Neuron (in vitro differentiated cells): ENCODE results near the gene DNAJC1.
"Not testable (repeated sequence)": the region's sequence is repeated elsewhere in the genome, so short reads cannot be mapped to it uniquely, and the experiment has no call there.

ENCODE experiments used
- H2AFZ ChIP-seq: one replicate; pipeline ENCODE4 v1.6.1; 2013; ENCODE audit warnings: low read depth, mild to moderate bottlenecking, inconsistent platforms, low read length, moderate library complexity
- H3K27me3 ChIP-seq: one replicate; pipeline ENCODE4 v1.6.1; 2013; ENCODE audit warnings: low read length; ENCODE audit not compliant: insufficient read depth
- H3K36me3 ChIP-seq: one replicate; pipeline ENCODE4 v1.6.1; 2013; ENCODE audit warnings: low read length; ENCODE audit not compliant: insufficient read depth
- H3K4me1 ChIP-seq: one replicate; pipeline ENCODE4 v1.6.1; 2013; ENCODE audit warnings: low read length; ENCODE audit not compliant: insufficient read depth
- H3K4me3 ChIP-seq: 2 replicates; pipeline ENCODE4 v1.5.1; 2013; ENCODE audit warnings: mild to moderate bottlenecking, low read length, moderate library complexity
- H3K9me3 ChIP-seq: one replicate; pipeline ENCODE4 v1.6.1; 2013; ENCODE audit warnings: low read length

DNAJC1 gene

GRCh38 chr10:21860718-21861117 lies 142.8 kb downstream of the DNAJC1 start:
- Histone ChIP-seq H3K27me3 (no peaks in the 10 kb centered on the region), H3K9me3 (no peaks in the 10 kb centered on the region), H3K36me3 (no peaks in the 10 kb centered on the region), H2AFZ (no peak overlapping the region), H3K4me3 (no peak overlapping the region), H3K4me1 (no peaks in the 10 kb centered on the region)

DNA sequence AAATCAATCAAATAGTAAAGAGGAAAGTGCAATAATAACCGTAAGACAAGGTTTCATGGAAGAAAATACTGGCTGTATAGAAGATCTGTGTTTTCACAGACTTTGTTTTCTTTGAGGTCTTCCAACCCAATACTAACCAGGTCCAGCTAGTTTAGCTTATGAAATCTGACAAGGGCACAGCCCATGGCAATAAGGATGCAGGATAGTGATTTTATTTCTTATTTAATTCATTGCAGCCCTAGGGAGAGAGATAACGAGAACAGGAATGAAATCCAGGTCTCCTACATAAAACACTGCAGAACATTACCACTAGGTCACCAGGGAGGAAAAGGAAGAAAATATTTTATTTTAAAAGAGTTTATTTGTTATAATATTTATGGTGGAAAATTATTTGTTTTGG lies 145.1 kb downstream of the DNAJC1 start:
- H3K27me3 ChIP-seq = no peaks in the 10 kb centered on the region
- H3K36me3 ChIP-seq = no peaks in the 10 kb centered on the region
- no peak overlapping the region for H2AFZ ChIP-seq
- no peaks in the 10 kb centered on the region for H3K9me3 ChIP-seq
- no peaks in the 10 kb centered on the region for H3K4me1 ChIP-seq
- no peak overlapping the region for H3K4me3 ChIP-seq

DNA sequence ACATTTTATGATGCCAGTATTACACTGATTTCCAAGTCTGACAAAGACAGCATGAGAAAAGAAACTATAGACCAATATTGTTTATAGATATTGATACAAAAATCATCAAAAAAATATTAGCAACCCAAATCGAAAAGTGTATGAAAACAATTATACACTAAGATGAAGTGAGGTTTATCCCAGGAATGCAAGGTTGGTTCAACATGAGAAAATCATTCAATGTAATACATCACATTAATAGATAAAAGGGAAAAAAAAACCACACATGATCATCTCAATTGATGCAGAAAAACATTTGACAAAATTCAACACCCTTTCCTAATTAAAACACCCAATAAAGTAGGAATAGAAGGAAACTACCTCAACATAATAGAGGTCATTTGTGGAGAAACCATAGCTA lies 153.9 kb downstream of the DNAJC1 start:
- Histone ChIP-seq H3K27me3 (no peaks in the 10 kb centered on the region), H2AFZ (no peak overlapping the region), H3K4me3 (no peak overlapping the region), H3K9me3 (peaks cover 9% of the 10 kb centered on the region), H3K36me3 (no peaks in the 10 kb centered on the region), H3K4me1 (no peaks in the 10 kb centered on the region)

- no peaks in the 10 kb centered on the region for H3K27me3 ChIP-seq
- no peaks in the 10 kb centered on the region for H3K4me1 ChIP-seq
- H2AFZ ChIP-seq = no peak overlapping the region
- H3K36me3 ChIP-seq = peaks cover 2% of the 10 kb centered on the region
- peaks cover 2% of the 10 kb centered on the region for H3K9me3 ChIP-seq
- no peak overlapping the region for H3K4me3 ChIP-seq
Observed at GRCh38 chr10:21843645-21844044, 159.9 kb downstream of the DNAJC1 start.

- not testable (repeated sequence) for H3K9me3 ChIP-seq, H3K4me1 ChIP-seq, H3K27me3 ChIP-seq, H3K4me3 ChIP-seq, H2AFZ ChIP-seq, H3K36me3 ChIP-seq
Observed at GRCh38 chr10:21841273-21841672, 162.3 kb downstream of the DNAJC1 start.

DNA sequence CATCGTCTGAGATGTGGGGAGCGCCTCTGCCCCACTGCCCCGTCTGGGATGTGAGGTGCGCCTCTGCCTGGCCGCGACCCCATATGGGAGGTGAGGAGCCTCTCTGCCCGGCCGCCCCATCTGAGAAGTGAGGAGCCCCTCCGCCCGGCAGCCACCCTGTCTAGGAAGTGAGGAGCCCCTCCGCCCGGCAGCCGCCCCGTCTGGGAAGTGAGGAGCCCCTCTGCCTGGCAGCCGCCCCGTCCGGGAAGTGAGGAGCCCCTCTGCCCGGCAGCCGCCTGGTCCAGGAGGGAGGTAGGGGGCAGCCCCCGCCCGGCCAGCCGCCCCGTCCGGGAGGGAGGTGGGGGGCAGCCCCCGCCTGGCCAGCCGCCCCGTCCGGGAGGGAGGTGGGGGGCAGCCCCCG lies 166.0 kb downstream of the DNAJC1 start:
- peaks cover 16% of the 10 kb centered on the region for H3K9me3 ChIP-seq
- not testable (repeated sequence) for H3K4me3 ChIP-seq, H2AFZ ChIP-seq, H3K4me1 ChIP-seq, H3K27me3 ChIP-seq, H3K36me3 ChIP-seq

GRCh38 chr10:21834574-21834973 lies 169.0 kb downstream of the DNAJC1 start:
- not testable (repeated sequence) for H3K4me3 ChIP-seq, H3K27me3 ChIP-seq, H3K36me3 ChIP-seq, H3K4me1 ChIP-seq, H2AFZ ChIP-seq
- peaks cover 19% of the 10 kb centered on the region for H3K9me3 ChIP-seq

GRCh38 chr10:21832821-21833130 lies 170.8 kb downstream of the DNAJC1 start:
- Histone ChIP-seq H2AFZ (no peak overlapping the region), H3K9me3 (peaks cover 21% of the 10 kb centered on the region), H3K36me3 (no peaks in the 10 kb centered on the region), H3K4me1 (no peaks in the 10 kb centered on the region), H3K27me3 (no peaks in the 10 kb centered on the region), H3K4me3 (no peak overlapping the region)

GRCh38 chr10:21831986-21832820 lies 171.3 kb downstream of the DNAJC1 start:
- H3K27me3 ChIP-seq = no peaks in the 10 kb centered on the region
- no peak overlapping the region for H3K4me3 ChIP-seq
- peaks cover 26% of the 10 kb centered on the region for H3K9me3 ChIP-seq

GRCh38 chr10:21830037-21830436 lies 173.5 kb downstream of the DNAJC1 start:
- no peak overlapping the region for H3K4me3 ChIP-seq
- no peak overlapping the region for H2AFZ ChIP-seq
- no peaks in the 10 kb centered on the region for H3K4me1 ChIP-seq
- H3K27me3 ChIP-seq = no peaks in the 10 kb centered on the region
- peaks cover 29% of the 10 kb centered on the region for H3K9me3 ChIP-seq
- H3K36me3 ChIP-seq = peaks cover 3% of the 10 kb centered on the region

More at GRCh38 chr10:21831986-21832820, 171.3 kb downstream of the DNAJC1 start:
- no peak overlapping the region for H2AFZ ChIP-seq
- no peaks in the 10 kb centered on the region for H3K4me1 ChIP-seq
- peaks cover 3% of the 10 kb centered on the region for H3K36me3 ChIP-seq

- Histone ChIP-seq H3K27me3 (no peaks in the 10 kb centered on the region), H3K9me3 (peaks cover 27% of the 10 kb centered on the region), H3K4me3 (no peak overlapping the region), H2AFZ (no peak overlapping the region), H3K36me3 (peaks cover 3% of the 10 kb centered on the region), H3K4me1 (no peaks in the 10 kb centered on the region)
Observed at GRCh38 chr10:21827308-21827707, 176.2 kb downstream of the DNAJC1 start.

- peaks cover 27% of the 10 kb centered on the region for H3K9me3 ChIP-seq
- no peak overlapping the region for H2AFZ ChIP-seq
- no peaks in the 10 kb centered on the region for H3K4me1 ChIP-seq
- H3K27me3 ChIP-seq = no peaks in the 10 kb centered on the region
- no peak overlapping the region for H3K4me3 ChIP-seq
- H3K36me3 ChIP-seq = peaks cover 3% of the 10 kb centered on the region
Observed at GRCh38 chr10:21826725-21827124, 176.8 kb downstream of the DNAJC1 start.

GRCh38 chr10:21825345-21825744 lies 178.2 kb downstream of the DNAJC1 start:
- H3K9me3 ChIP-seq = peaks cover 27% of the 10 kb centered on the region
- H3K4me3 ChIP-seq = no peak overlapping the region
- peaks cover 3% of the 10 kb centered on the region for H3K36me3 ChIP-seq
- no peaks in the 10 kb centered on the region for H3K4me1 ChIP-seq
- H2AFZ ChIP-seq = no peak overlapping the region
- H3K27me3 ChIP-seq = no peaks in the 10 kb centered on the region

DNA sequence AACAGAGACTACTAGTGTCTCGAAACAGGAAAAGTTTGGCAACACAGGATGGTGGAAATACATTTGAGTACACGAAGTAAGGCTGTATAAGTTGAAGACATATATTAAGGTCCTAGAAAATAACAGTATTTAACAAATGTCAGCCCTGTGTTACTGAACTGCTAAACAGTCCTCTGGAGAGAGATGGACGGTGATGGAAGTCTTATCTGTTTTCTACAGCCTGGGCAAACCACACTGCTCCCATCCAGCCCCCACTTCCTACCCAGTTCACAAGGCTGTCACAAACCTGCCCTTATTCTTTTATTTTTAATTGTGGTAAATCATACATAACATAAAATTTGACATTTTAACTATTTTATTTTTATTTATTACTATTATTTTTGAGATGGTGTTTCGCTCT lies 179.1 kb downstream of the DNAJC1 start:
- Histone ChIP-seq H3K4me1 (no peaks in the 10 kb centered on the region), H3K4me3 (no peak overlapping the region), H3K9me3 (peaks cover 27% of the 10 kb centered on the region), H3K36me3 (peaks cover 3% of the 10 kb centered on the region), H3K27me3 (no peaks in the 10 kb centered on the region), H2AFZ (no peak overlapping the region)
